Nephron (organoid): ENCODE data around the gene PTRH2.

Experiments used
- H3K27ac Mint-ChIP-seq, 3 experiments: 2 replicates each; pipeline ENCODE4 v1.8.0; 2020; ENCODE audit warnings: mixed read lengths in 3 of 3, mild to moderate bottlenecking in 2 of 3, moderate library complexity in 1 of 3
- H3K27me3 Mint-ChIP-seq: 2 replicates; pipeline ENCODE4 v1.8.0; 2021; ENCODE audit warnings: low read depth, mild to moderate bottlenecking, moderate library complexity, mixed read lengths
- H3K36me3 Mint-ChIP-seq: 2 replicates; pipeline ENCODE4 v1.8.0; 2020; ENCODE audit warnings: low read depth, mixed read lengths
- H3K4me1 Mint-ChIP-seq: 2 replicates; pipeline ENCODE4 v1.8.0; 2020; ENCODE audit warnings: mixed read lengths
- H3K4me3 Mint-ChIP-seq, 3 experiments: 2 replicates each; pipeline ENCODE4 v1.8.0; 2020; ENCODE audit warnings: mild to moderate bottlenecking in 3 of 3, mixed read lengths in 3 of 3, moderate library complexity in 2 of 3
- H3K9me3 Mint-ChIP-seq: 2 replicates; pipeline ENCODE4 v1.8.0; 2020; ENCODE audit warnings: mixed read lengths
- TF ChIP-seq, protein P1 (sequence below), 3 experiments: fragments of 200-600 bp; sonication (generic); IDR thresholded peaks; one replicate each; pipeline ENCODE4 v1.5.0; 2021; ENCODE audit warnings: antibody characterized with exemption in 3 of 3; ENCODE audit not compliant: unreplicated experiment in 3 of 3

PTRH2 gene

GRCh38 chr17:59725691-59726090 is 18.5 kb upstream of the PTRH2 start:
- TF ChIP-seq, protein P1, sequence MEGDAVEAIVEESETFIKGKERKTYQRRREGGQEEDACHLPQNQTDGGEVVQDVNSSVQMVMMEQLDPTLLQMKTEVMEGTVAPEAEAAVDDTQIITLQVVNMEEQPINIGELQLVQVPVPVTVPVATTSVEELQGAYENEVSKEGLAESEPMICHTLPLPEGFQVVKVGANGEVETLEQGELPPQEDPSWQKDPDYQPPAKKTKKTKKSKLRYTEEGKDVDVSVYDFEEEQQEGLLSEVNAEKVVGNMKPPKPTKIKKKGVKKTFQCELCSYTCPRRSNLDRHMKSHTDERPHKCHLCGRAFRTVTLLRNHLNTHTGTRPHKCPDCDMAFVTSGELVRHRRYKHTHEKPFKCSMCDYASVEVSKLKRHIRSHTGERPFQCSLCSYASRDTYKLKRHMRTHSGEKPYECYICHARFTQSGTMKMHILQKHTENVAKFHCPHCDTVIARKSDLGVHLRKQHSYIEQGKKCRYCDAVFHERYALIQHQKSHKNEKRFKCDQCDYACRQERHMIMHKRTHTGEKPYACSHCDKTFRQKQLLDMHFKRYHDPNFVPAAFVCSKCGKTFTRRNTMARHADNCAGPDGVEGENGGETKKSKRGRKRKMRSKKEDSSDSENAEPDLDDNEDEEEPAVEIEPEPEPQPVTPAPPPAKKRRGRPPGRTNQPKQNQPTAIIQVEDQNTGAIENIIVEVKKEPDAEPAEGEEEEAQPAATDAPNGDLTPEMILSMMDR (IDR thresholded peaks at IDR 0.05; ENCODE audit: unreplicated experiment in 3 of 3) = no peak
- Mint-ChIP-seq H3K4me1 (peaks cover 6% of the 10 kb centered on the region), H3K27ac (no peak overlapping the region), H3K4me3 (no peak overlapping the region), H3K27me3 (no peaks in the 10 kb centered on the region), H3K9me3 (no peaks in the 10 kb centered on the region), H3K36me3 (no peaks in the 10 kb centered on the region)

GRCh38 chr17:59723607-59724006 is 16.4 kb upstream of the PTRH2 start:
- Mint-ChIP-seq H3K36me3 (peaks cover 2% of the 10 kb centered on the region), H3K4me1 (peaks cover 6% of the 10 kb centered on the region)

GRCh38 chr17:59723041-59723440 is 15.8 kb upstream of the PTRH2 start:
- no peaks in the 10 kb centered on the region for H3K9me3 Mint-ChIP-seq
- peak overlapping the region in 1 of 3 experiments; percentile 12 for H3K27ac Mint-ChIP-seq
- TF ChIP-seq, protein P1 (IDR thresholded peaks at IDR 0.05; ENCODE audit: unreplicated experiment in 3 of 3) = no peak
- no peak overlapping the region for H3K4me3 Mint-ChIP-seq
- H3K27me3 Mint-ChIP-seq = no peaks in the 10 kb centered on the region
- peaks cover 4% of the 10 kb centered on the region for H3K36me3 Mint-ChIP-seq
- H3K4me1 Mint-ChIP-seq = peaks cover 6% of the 10 kb centered on the region

More at GRCh38 chr17:59723607-59724006, 16.4 kb upstream of the PTRH2 start:
- Mint-ChIP-seq H3K9me3 (no peaks in the 10 kb centered on the region), H3K27me3 (no peaks in the 10 kb centered on the region), H3K27ac (no peak overlapping the region), H3K4me3 (no peak overlapping the region)
- TF ChIP-seq, protein P1 (IDR thresholded peaks at IDR 0.05; ENCODE audit: unreplicated experiment in 3 of 3) = no peak

GRCh38 chr17:59722623-59723022 is 15.4 kb upstream of the PTRH2 start:
- TF ChIP-seq, protein P1 (IDR thresholded peaks at IDR 0.05; ENCODE audit: unreplicated experiment in 3 of 3) = no peak
- no peak overlapping the region for H3K4me3 Mint-ChIP-seq
- peaks cover 6% of the 10 kb centered on the region for H3K4me1 Mint-ChIP-seq
- no peaks in the 10 kb centered on the region for H3K9me3 Mint-ChIP-seq
- H3K27ac Mint-ChIP-seq = no peak overlapping the region
- H3K27me3 Mint-ChIP-seq = no peaks in the 10 kb centered on the region
- H3K36me3 Mint-ChIP-seq = peaks cover 4% of the 10 kb centered on the region

GRCh38 chr17:59719526-59719925 is 12.3 kb upstream of the PTRH2 start:
- Mint-ChIP-seq H3K27me3 (no peaks in the 10 kb centered on the region), H3K4me3 (no peak overlapping the region), H3K4me1 (peaks cover 14% of the 10 kb centered on the region), H3K36me3 (peaks cover 4% of the 10 kb centered on the region), H3K27ac (no peak overlapping the region), H3K9me3 (no peaks in the 10 kb centered on the region)
- TF ChIP-seq, protein P1 (IDR thresholded peaks at IDR 0.05; ENCODE audit: unreplicated experiment in 3 of 3) = no peak

DNA sequence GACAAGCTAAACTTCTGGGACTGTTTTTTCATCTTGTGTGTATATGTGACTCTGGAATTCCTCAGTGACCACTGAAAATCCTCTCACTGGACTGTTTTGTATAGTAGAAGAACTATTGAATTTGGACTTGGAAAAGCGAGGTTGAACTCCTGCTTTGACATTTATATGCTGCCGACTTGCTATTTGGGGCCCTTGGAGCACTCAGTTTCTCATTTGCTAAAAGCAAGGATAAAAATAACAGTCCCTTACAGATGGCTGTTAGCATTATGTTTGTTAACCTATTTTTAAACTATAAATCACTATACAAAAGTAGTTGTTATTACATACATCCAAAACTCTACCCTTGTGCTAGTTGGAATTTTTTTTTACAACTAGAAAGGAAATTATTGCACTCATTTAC is 9.2 kb upstream of the PTRH2 start:
- no peak overlapping the region for H3K4me3 Mint-ChIP-seq
- peaks cover 7% of the 10 kb centered on the region for H3K4me1 Mint-ChIP-seq
- no peaks in the 10 kb centered on the region for H3K9me3 Mint-ChIP-seq
- TF ChIP-seq, protein P1 (IDR thresholded peaks at IDR 0.05; ENCODE audit: unreplicated experiment in 3 of 3) = no peak
- H3K36me3 Mint-ChIP-seq = peaks cover 4% of the 10 kb centered on the region
- H3K27me3 Mint-ChIP-seq = no peaks in the 10 kb centered on the region
- H3K27ac Mint-ChIP-seq = peak overlapping the region in 2 of 3 experiments; percentile 32 to 37
